C4-2B (cell line): ENCODE measurements around the gene PSMG4.

Source experiments
- CTCF ChIP-seq: fragments of 450-650 bp; conservative IDR thresholded peaks from 2 replicates; pipeline ENCODE4 v1.5.1; 2017; ENCODE audit warnings: mild to moderate bottlenecking
- ZFX ChIP-seq: fragments of 450-650 bp; IDR thresholded peaks from 2 replicates; pipeline ENCODE4 v1.6.1; 2017

- TF ChIP-seq CTCF (no peak), ZFX (no peak)
Observed at GRCh38 chr6:3260772-3261517, 2.2 kb downstream of the PSMG4 start.
